H9 (cell line): ENCODE data around the gene MYH15. TPM values are rescaled to one million over a fixed set of nuclear protein-coding genes. Genes with fewer than 3 reads are reported as not detected.

Experiments used
- DNase-seq: peaks from one replicate; pipeline ENCODE4 v3.0.0-alpha.2; 2017
- H2AFZ ChIP-seq: one replicate; pipeline ENCODE4 v1.6.1; 2013; ENCODE audit warnings: mild to moderate bottlenecking, low read length, control low read depth, moderate library complexity
- H2AK5ac ChIP-seq: 2 replicates; pipeline ENCODE4 v1.6.1; 2013; ENCODE audit warnings: low read length, control low read depth, mixed read lengths; ENCODE audit not compliant: insufficient read length
- H2BK120ac ChIP-seq: one replicate; pipeline ENCODE4 v1.6.1; 2013; ENCODE audit warnings: low read depth, mild to moderate bottlenecking, low read length, control low read depth, inconsistent platforms; ENCODE audit not compliant: poor library complexity, severe bottlenecking
- H2BK12ac ChIP-seq: 2 replicates; pipeline ENCODE4 v1.6.1; 2013; ENCODE audit warnings: low read length, control low read depth, mixed read lengths, low read depth; ENCODE audit not compliant: insufficient read length
- H2BK15ac ChIP-seq: 2 replicates; pipeline ENCODE4 v1.6.1; 2013; ENCODE audit warnings: low read depth, low read length, control low read depth
- H2BK20ac ChIP-seq: one replicate; pipeline ENCODE4 v1.6.1; 2013; ENCODE audit warnings: low read depth, mild to moderate bottlenecking, low read length, control low read depth, inconsistent platforms; ENCODE audit not compliant: poor library complexity, severe bottlenecking
- H2BK5ac ChIP-seq: 2 replicates; pipeline ENCODE4 v1.6.1; 2013; ENCODE audit warnings: low read length, control low read depth, mixed read lengths; ENCODE audit not compliant: insufficient read length
- H3K14ac ChIP-seq: 2 replicates; pipeline ENCODE4 v1.6.1; 2013; ENCODE audit warnings: low read length, control low read depth; ENCODE audit not compliant: insufficient read depth
- H3K18ac ChIP-seq: 2 replicates; pipeline ENCODE4 v1.6.1; 2013; ENCODE audit warnings: low read depth, mild to moderate bottlenecking, mixed read lengths, low read length, control low read depth; ENCODE audit not compliant: insufficient read length
- H3K23ac ChIP-seq: 2 replicates; pipeline ENCODE4 v1.6.1; 2013; ENCODE audit warnings: low read length, control low read depth, mixed read lengths, low read depth; ENCODE audit not compliant: insufficient read length
- H3K23me2 ChIP-seq: 2 replicates; pipeline ENCODE4 v1.6.1; 2013; ENCODE audit warnings: low read depth, mild to moderate bottlenecking, mixed read lengths, low read length, control low read depth; ENCODE audit not compliant: insufficient read length, poor library complexity, severe bottlenecking
- H3K27ac ChIP-seq: 2 replicates; pipeline ENCODE4 v1.5.1; 2013; ENCODE audit warnings: low read length, control low read depth, mixed read lengths, low read depth; ENCODE audit not compliant: insufficient read length
- H3K27me3 ChIP-seq: 2 replicates; pipeline ENCODE4 v1.6.1; 2013; ENCODE audit warnings: low read length, control low read depth, inconsistent platforms; ENCODE audit not compliant: insufficient read depth
- H3K4ac ChIP-seq: 2 replicates; pipeline ENCODE4 v1.6.1; 2013; ENCODE audit warnings: low read depth, mild to moderate bottlenecking, control low read depth, inconsistent platforms, low read length, moderate library complexity
- H3K4me1 ChIP-seq: 2 replicates; pipeline ENCODE4 v1.6.1; 2013; ENCODE audit warnings: low read length, control low read depth, inconsistent platforms; ENCODE audit not compliant: insufficient read depth
- H3K4me2 ChIP-seq: 2 replicates; pipeline ENCODE4 v1.6.1; 2013; ENCODE audit warnings: low read length, control low read depth, mixed read lengths; ENCODE audit not compliant: insufficient read length, insufficient read depth
- H3K56ac ChIP-seq: 2 replicates; pipeline ENCODE4 v1.6.1; 2013; ENCODE audit warnings: low read depth, mild to moderate bottlenecking, mixed read lengths, low read length, control low read depth; ENCODE audit not compliant: insufficient read length
- H3K79me1 ChIP-seq: 2 replicates; pipeline ENCODE4 v1.6.1; 2013; ENCODE audit warnings: low read depth, mild to moderate bottlenecking, moderate library complexity, low read length, control low read depth, inconsistent platforms; ENCODE audit not compliant: insufficient read depth, poor library complexity, severe bottlenecking
- H3K79me2 ChIP-seq: 2 replicates; pipeline ENCODE4 v1.6.1; 2013; ENCODE audit warnings: low read length, control low read depth, inconsistent platforms; ENCODE audit not compliant: insufficient read depth
- H3K9ac ChIP-seq: 2 replicates; pipeline ENCODE4 v1.6.1; 2013; ENCODE audit warnings: low read length, control low read depth, mixed read lengths; ENCODE audit not compliant: insufficient read length; ENCODE audit errors: extremely low read depth
- H3K9me3 ChIP-seq: one replicate; pipeline ENCODE4 v1.6.1; 2013; ENCODE audit warnings: low read depth, low read length, inconsistent platforms; ENCODE audit not compliant: control insufficient read depth
- H3T11ph ChIP-seq: one replicate; pipeline ENCODE4 v1.6.1; 2013; ENCODE audit warnings: mild to moderate bottlenecking, low read length, control low read depth, inconsistent platforms
- H4K20me1 ChIP-seq: one replicate; pipeline ENCODE4 v1.6.1; 2013; ENCODE audit not compliant: control insufficient read depth, insufficient read length, insufficient read depth
- H4K5ac ChIP-seq: 2 replicates; pipeline ENCODE4 v1.6.1; 2013; ENCODE audit warnings: low read depth, mild to moderate bottlenecking, mixed read lengths, low read length, control low read depth; ENCODE audit not compliant: insufficient read length
- H4K8ac ChIP-seq: replicated peaks from 2 replicates; pipeline ENCODE4 v1.6.1; 2013; ENCODE audit warnings: low read length, control low read depth, mixed read lengths, low read depth; ENCODE audit not compliant: insufficient read length
- H4K91ac ChIP-seq: 2 replicates; pipeline ENCODE4 v1.6.1; 2013; ENCODE audit warnings: low read depth, mild to moderate bottlenecking, moderate library complexity, mixed read lengths, low read length, control low read depth; ENCODE audit not compliant: insufficient read length
- H3K27ac Mint-ChIP-seq, 3 experiments: 2 replicates in 2 of 3; 3 replicates in 1 of 3; pipeline ENCODE4 v1.8.0; 2020 to 2021; ENCODE audit warnings: mixed read lengths in 3 of 3, mild to moderate bottlenecking in 1 of 3, moderate library complexity in 1 of 3
- H3K27me3 Mint-ChIP-seq: 2 replicates; pipeline ENCODE4 v1.8.0; 2021; ENCODE audit warnings: low read depth, mild to moderate bottlenecking, moderate library complexity, mixed read lengths
- H3K36me3 Mint-ChIP-seq, 3 experiments: 2 replicates in 2 of 3; 3 replicates in 1 of 3; pipeline ENCODE4 v1.8.0; 2020 to 2021; ENCODE audit warnings: low read depth in 3 of 3, mixed read lengths in 3 of 3; ENCODE audit not compliant: insufficient read depth in 1 of 3
- H3K4me1 Mint-ChIP-seq, 2 experiments: 2 replicates each; pipeline ENCODE4 v1.8.0; 2020; ENCODE audit warnings: mixed read lengths in 2 of 2
- H3K4me3 Mint-ChIP-seq, 2 experiments: 2 replicates in 1 of 2; 3 replicates in 1 of 2; pipeline ENCODE4 v1.8.0; 2020 to 2021; ENCODE audit warnings: mild to moderate bottlenecking in 2 of 2, mixed read lengths in 2 of 2, moderate library complexity in 1 of 2
- H3K9me3 Mint-ChIP-seq, 2 experiments: 2 replicates in 1 of 2; 3 replicates in 1 of 2; pipeline ENCODE4 v1.8.0; 2020; ENCODE audit warnings: mild to moderate bottlenecking in 2 of 2, mixed read lengths in 2 of 2, moderate library complexity in 1 of 2
- WGBS: extraction: QIAGEN DNeasy Blood & Tissue Kit; methylation state at CpG from one replicate; pipeline ENCODE4 v1.1.7; 2013; ENCODE audit warnings: missing lambda C conversion rate, low lambda C conversion rate, mixed read lengths; ENCODE audit not compliant: insufficient read length; ENCODE audit errors: extremely low coverage; 5-methylcytosine and 5-hydroxymethylcytosine counted together
- total RNA-seq: library from RNA; stranded (reverse); gene quantifications from 2 replicates; pipeline ENCODE4 v1.2.1, GENCODE V29; 2021
- TF ChIP-seq, protein P1 (sequence below): fragments of 200-600 bp; sonication (generic); conservative IDR thresholded peaks from 3 replicates; pipeline ENCODE4 v1.8.0; 2021; ENCODE audit warnings: antibody characterized with exemption, mild to moderate bottlenecking

Gene MYH15
- total RNA-seq, 1 experiment from 2014 or later: 0.13 TPM

DNA sequence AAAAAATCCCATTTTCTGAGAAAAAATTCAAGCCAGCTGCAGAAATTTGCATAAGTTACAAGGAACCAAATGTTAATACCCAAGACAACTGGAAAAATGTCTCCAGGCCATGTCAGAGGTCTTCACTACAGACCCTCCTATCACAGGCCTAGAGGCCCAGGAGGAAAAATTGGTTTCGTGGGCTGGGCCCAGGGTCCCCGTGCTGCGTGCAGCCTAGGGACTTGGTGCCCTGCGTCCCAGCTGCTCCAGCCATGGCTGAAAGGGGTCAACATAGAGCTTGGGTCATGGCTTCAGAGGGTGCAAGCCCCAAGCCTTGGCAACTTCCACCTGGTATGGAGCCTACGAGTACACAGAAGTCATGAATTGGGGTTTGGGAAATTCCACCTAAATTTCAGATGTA, 78.0 kb downstream of the MYH15 start:
- no peak overlapping the region for H2BK15ac ChIP-seq
- no peak overlapping the region for H2AFZ ChIP-seq
- H4K5ac ChIP-seq: no peak overlapping the region
- no peak overlapping the region for H4K8ac ChIP-seq
- H3K27ac ChIP-seq: no peak overlapping the region
- no peak overlapping the region for H3K4me2 ChIP-seq
- H3K14ac ChIP-seq: no peak overlapping the region
- no peak overlapping the region for H3K27ac Mint-ChIP-seq
- H3K4me3 Mint-ChIP-seq: no peak overlapping the region
- H3K36me3 Mint-ChIP-seq: peaks cover 11 to 17% (median 15%) of the 10 kb centered on the region in 3 experiments
- WGBS: no CpG with 5 or more reads among the region's 5 CpGs
- no peaks in the 10 kb centered on the region for H3K79me2 ChIP-seq
- H3K18ac ChIP-seq: no peak overlapping the region
- no peak overlapping the region for H3K56ac ChIP-seq
- H3K23ac ChIP-seq: no peak overlapping the region
- no peaks in the 10 kb centered on the region for H3K4me1 Mint-ChIP-seq
- no peak overlapping the region for H3T11ph ChIP-seq
- H3K4ac ChIP-seq: no peak overlapping the region
- no peak overlapping the region for H2BK20ac ChIP-seq
- no peak overlapping the region for H2AK5ac ChIP-seq
- H3K9me3 Mint-ChIP-seq: peaks cover 20 to 22% of the 10 kb centered on the region in 2 experiments
- no peak overlapping the region for H2BK5ac ChIP-seq
- no peaks in the 10 kb centered on the region for H3K27me3 ChIP-seq
- DNase-seq: no peak
- H3K4me1 ChIP-seq: no peaks in the 10 kb centered on the region
- no peaks in the 10 kb centered on the region for H3K79me1 ChIP-seq
- H4K91ac ChIP-seq: no peak overlapping the region
- no peak overlapping the region for H2BK120ac ChIP-seq
- H3K27me3 Mint-ChIP-seq: no peaks in the 10 kb centered on the region
- H4K20me1 ChIP-seq: no peaks in the 10 kb centered on the region
- H2BK12ac ChIP-seq: no peak overlapping the region
- no peak overlapping the region for H3K9ac ChIP-seq
- no peaks in the 10 kb centered on the region for H3K9me3 ChIP-seq
- TF ChIP-seq, protein P1, sequence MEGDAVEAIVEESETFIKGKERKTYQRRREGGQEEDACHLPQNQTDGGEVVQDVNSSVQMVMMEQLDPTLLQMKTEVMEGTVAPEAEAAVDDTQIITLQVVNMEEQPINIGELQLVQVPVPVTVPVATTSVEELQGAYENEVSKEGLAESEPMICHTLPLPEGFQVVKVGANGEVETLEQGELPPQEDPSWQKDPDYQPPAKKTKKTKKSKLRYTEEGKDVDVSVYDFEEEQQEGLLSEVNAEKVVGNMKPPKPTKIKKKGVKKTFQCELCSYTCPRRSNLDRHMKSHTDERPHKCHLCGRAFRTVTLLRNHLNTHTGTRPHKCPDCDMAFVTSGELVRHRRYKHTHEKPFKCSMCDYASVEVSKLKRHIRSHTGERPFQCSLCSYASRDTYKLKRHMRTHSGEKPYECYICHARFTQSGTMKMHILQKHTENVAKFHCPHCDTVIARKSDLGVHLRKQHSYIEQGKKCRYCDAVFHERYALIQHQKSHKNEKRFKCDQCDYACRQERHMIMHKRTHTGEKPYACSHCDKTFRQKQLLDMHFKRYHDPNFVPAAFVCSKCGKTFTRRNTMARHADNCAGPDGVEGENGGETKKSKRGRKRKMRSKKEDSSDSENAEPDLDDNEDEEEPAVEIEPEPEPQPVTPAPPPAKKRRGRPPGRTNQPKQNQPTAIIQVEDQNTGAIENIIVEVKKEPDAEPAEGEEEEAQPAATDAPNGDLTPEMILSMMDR: no peak
- H3K23me2 ChIP-seq: no peaks in the 10 kb centered on the region
